DOHH2 (cell line): ENCODE measurements around the gene GRB7.

ENCODE experiments used
- EZH2phosphoT487 ChIP-seq: fragments of 200-600 bp; sonication (generic); IDR thresholded peaks from 2 replicates; pipeline ENCODE4 v1.6.1; 2017; ENCODE audit warnings: borderline replicate concordance, mild to moderate bottlenecking, antibody characterized with exemption, low read length, moderate library complexity, mixed read lengths
- TF ChIP-seq, protein P1 (sequence below): fragments of 200-600 bp; sonication (generic); IDR thresholded peaks from one replicate; pipeline ENCODE4 v1.5.1; 2014; ENCODE audit warnings: antibody characterized with exemption, mild to moderate bottlenecking, low read depth, low read length; ENCODE audit not compliant: poor library complexity, severe bottlenecking

GRCh38 chr17:39701784-39702422, 35.8 kb upstream of the GRB7 start:
- TF ChIP-seq, protein P1, sequence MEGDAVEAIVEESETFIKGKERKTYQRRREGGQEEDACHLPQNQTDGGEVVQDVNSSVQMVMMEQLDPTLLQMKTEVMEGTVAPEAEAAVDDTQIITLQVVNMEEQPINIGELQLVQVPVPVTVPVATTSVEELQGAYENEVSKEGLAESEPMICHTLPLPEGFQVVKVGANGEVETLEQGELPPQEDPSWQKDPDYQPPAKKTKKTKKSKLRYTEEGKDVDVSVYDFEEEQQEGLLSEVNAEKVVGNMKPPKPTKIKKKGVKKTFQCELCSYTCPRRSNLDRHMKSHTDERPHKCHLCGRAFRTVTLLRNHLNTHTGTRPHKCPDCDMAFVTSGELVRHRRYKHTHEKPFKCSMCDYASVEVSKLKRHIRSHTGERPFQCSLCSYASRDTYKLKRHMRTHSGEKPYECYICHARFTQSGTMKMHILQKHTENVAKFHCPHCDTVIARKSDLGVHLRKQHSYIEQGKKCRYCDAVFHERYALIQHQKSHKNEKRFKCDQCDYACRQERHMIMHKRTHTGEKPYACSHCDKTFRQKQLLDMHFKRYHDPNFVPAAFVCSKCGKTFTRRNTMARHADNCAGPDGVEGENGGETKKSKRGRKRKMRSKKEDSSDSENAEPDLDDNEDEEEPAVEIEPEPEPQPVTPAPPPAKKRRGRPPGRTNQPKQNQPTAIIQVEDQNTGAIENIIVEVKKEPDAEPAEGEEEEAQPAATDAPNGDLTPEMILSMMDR = no peak
- no peak for TF ChIP-seq EZH2phosphoT487
